HFF-Myc (cell line): ENCODE data around the gene PTH1R.

Experiments used
- DNase-seq: peaks from one replicate; pipeline ENCODE4 v3.0.0-alpha.2; 2011; ENCODE audit warnings: low read depth; ENCODE audit errors: extremely low read depth
- H3K4me3 ChIP-seq: replicated peaks from 2 replicates; pipeline ENCODE4 v1.5.1; 2011; ENCODE audit warnings: low read depth, mild to moderate bottlenecking, control low read depth, low read length
- TF ChIP-seq, protein P1 (sequence below): IDR thresholded peaks from 2 replicates; pipeline ENCODE4 v1.5.1; 2012; ENCODE audit warnings: mild to moderate bottlenecking, low read depth, low read length, control low read depth; ENCODE audit errors: missing control alignments

PTH1R gene

DNA sequence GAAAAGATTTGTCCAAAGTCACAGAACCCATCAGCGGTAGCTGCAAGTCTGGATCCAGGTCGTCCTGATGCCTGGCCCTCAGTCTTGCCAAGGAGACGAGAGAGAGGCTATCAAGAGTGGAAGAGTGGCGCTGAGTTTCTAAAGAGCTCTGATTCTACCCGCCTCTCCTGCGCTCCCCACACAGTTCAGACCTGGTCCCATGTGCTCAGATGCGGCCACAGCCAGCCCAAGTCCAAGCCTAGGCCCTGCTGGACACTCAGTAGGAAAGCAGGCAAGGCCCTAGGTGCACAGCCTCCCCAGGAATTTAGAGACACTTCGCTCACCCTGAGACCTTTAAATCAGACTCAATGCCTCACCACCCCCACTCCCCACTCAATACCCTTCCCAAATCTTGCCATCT lies 66.7 kb downstream of the PTH1R start:
- H3K4me3 ChIP-seq, result no peak overlapping the region
- DNase-seq, result no peak
- TF ChIP-seq, protein P1, sequence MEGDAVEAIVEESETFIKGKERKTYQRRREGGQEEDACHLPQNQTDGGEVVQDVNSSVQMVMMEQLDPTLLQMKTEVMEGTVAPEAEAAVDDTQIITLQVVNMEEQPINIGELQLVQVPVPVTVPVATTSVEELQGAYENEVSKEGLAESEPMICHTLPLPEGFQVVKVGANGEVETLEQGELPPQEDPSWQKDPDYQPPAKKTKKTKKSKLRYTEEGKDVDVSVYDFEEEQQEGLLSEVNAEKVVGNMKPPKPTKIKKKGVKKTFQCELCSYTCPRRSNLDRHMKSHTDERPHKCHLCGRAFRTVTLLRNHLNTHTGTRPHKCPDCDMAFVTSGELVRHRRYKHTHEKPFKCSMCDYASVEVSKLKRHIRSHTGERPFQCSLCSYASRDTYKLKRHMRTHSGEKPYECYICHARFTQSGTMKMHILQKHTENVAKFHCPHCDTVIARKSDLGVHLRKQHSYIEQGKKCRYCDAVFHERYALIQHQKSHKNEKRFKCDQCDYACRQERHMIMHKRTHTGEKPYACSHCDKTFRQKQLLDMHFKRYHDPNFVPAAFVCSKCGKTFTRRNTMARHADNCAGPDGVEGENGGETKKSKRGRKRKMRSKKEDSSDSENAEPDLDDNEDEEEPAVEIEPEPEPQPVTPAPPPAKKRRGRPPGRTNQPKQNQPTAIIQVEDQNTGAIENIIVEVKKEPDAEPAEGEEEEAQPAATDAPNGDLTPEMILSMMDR, result no peak

DNA sequence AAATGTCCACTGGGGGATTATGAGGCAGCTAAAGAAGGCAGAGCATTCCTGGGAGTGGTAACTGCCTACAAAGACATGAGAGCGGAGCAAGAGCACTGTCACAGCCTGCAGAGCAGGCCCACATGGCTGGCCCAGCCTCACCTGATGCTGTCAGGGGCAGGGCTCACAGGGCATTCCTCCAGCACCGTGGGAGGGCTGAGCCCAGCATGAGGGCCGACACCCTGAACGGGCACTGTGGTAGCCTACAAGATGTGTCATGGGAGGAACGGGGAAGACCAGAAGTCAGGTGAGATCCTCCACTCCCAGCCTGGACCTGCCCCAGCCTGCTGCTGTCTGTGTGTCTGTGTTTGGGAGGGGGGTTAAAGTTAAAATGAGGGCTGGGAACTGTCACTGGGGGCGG lies 68.9 kb downstream of the PTH1R start:
- TF ChIP-seq, protein P1, result no peak
- DNase-seq, result no peak
- H3K4me3 ChIP-seq, result no peak overlapping the region

DNA sequence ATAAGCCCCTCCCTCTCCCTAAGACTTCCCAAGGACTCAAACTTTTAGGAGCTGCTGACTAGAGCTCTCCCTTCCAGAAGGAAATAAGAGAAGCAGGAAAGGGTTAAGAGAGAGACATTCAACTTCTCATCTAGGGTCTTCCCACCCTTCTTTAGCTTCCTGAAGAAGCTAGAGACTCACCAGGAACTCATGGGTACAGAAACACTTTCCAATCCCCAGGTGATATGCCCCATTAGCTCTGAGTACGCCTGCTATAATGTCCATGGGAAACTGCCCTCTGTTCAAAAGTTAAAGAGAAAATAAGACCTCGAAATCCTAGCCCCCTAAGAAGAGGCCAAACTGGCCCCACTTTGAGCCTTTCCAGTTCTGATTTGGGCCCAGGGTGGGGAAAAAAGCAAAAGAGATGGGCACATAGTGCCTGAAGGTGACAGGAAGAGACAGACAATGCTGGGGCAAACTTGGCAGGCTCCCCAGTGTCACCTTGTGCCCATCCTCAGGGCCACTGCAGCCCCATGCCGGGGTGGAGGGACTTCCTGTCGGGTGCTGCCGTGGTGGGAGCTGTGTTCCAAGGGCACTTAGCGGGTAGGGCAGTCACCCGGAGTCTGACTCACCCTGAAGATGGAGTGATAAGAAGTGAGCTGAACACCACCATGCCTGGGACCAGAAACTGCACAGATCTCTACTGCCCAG lies 69.5 kb downstream of the PTH1R start:
- no peak for DNase-seq
- H3K4me3 ChIP-seq, result no peak overlapping the region

DNA sequence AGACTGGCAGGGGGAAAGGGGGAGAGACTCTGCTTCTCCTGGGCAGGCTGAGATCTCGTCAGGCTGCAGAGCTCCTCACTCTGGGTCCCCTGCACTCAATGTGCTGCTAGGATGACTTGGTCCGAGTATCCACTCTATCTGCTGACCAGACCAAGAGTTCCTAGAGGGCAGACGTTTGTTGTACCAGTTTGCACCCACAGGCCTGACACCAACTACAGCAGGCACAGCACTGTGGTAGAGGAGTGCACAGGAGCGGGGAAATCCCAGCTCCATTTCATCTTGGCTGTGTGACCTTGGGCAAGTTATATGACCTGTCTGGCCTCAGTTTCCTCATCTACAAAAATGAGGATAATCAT lies 70.0 kb downstream of the PTH1R start:
- TF ChIP-seq, protein P1, result no peak

More for the DNA sequence above, 69.5 kb downstream of the PTH1R start:
- TF ChIP-seq, protein P1, result no peak

DNA sequence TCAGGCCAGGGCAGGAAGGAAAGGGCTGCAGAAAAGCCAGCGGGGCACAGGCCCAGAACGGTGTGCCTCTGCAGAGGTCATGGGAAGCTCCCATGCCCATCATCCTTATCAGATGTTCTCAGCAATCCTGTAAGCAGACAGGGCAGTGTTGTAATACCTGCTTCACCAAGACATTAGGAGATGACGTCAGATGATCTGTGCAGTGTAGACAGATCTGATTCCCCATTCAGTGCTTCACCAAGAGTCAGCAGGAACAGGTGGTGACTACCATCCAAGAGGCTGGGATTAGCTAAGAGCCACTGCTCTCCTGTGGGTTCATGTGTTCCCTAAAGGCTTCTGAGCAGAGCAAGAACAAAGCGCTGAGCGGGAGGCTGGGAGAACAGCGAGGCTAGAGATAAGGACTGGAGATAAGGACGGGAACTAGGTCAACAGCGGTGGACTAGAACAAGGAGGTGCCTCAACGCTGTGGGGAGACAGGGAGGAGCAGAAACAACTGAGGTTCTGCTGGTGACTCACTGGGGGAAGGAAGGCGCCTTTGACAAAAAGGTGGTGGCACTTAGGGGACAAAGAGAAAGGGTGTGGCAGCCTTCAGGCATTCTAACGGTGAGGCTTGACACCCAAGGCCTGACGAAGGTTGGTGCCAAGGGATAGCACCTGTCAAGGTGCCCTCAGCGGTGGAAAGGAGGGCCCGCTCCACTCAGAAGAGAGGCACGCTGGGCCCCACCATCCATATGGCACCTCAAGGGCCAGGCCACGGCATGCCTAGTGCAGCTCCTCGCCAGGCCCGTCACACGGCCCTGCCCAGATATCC lies 70.7 kb downstream of the PTH1R start:
- TF ChIP-seq, protein P1, result no peak
- DNase-seq, result no peak
- no peak overlapping the region for H3K4me3 ChIP-seq

More for the DNA sequence above, 70.0 kb downstream of the PTH1R start:
- H3K4me3 ChIP-seq, result no peak overlapping the region
- DNase-seq, result no peak

DNA sequence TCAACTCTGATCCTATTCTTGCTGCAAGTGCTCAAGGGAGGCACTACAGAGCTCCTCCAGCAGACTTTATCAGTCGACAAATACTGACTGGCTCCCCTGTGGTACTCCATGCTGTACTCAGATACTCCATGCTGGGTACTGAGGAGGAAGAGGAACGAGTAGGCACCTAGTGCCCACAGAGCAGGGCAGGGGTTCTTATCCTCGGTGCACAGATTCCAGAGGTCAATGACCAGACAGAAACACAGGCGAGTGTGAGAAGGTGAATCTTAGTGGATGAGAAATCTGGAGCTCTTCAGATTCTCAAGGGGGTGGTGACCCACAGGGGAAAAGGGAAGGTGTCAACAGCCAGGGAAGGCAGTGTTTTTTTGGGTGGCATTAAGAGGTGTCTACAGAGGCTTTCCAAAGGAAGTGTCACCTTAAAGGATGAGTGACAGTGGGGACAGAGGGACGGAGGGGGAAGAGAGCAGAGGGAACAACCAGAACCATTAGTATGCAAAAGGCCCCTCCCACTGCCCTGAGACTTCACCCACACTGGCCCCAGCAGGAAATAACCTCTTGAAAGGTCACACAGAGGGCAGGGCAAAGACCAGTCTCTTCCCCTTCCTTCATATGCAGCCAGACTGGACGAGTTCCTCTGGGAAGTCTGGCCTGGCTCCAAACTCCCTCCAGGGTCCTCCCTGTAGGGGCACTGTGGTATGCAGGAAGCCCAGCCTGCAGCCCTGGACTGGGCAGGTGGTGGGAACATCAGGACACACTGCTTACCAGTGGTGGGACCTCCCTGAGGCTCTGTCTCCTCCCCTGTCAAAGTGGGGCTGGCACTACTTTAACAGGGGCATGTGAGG lies 71.5 kb downstream of the PTH1R start:
- TF ChIP-seq, protein P1, result no peak
- DNase-seq, result no peak
- no peak overlapping the region for H3K4me3 ChIP-seq
